ENCODE measurements around the gene DDOST. TPM values are rescaled to one million over a fixed set of nuclear protein-coding genes. Genes with fewer than 3 reads are reported as not detected.

Gene DDOST
- total and polyA plus RNA-seq, 10 of the 15 experiments (the other 5 are each of a cell fraction or from before 2014, with no cell fraction given), result 100 to 274 (median 201) TPM

DNA sequence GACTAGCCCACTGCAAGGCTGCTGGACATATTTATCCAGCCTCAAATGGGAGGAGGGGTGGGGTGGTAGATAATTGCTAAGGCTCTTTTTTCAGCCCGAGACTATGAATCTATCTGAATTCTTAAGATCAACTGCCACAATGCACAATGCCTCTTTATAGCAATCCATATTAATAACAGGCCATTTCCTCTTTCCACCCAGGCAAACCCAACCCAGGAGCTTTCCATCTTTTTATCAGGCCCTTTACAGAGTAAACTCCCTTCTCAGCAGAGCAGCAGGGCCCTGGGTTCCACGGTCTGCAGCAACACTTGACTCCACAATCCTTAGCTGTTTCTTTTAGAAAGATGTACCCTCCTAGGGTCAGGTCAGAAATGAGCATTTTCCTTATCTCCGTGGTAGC is 806 bp downstream of the DDOST start:
- 0% methylated on average over 3 of the region's 3 CpGs for WGBS (ENCODE audit: insufficient coverage, insufficient replicate concordance, low lambda C conversion rate, missing lambda C conversion rate)

DNA sequence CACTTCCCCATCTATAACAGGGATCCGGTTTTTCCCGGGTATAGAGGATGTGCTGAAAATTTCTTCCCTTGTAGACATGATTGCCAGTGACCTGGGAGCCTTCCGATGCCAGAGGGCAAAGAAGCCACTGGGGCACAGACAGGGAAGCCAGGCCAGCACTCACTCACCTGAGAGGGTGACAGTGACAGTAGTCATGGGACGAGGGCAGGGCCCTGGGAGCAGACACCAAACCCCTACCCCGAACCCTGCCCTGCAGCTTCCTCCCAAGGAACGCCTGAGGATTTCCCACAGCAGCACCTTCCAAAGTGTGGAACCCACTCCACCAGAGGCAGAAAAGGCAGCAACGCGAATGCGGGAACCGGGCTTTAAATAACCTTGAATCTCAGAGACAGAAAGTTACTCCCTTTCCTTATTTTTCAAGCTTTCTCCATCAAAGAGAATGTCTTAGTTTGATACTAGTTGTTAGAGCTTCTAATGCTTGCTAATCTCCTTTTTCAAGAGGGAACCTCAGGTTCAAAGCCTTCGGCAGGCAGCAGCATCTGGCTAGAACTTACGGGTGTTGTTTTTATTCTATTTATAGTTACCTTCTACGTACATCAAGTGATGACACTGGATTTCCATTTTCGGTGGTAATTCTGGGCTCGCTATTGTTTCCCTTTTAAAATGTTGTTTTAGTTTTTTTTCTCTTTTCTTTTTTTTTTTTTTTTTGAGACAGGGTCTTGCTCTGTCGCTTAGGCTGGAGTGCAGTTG is 2.8 kb downstream of the DDOST start:
- 88% methylated on average over 15 of the region's 16 CpGs for WGBS (ENCODE audit: insufficient coverage, insufficient replicate concordance, low lambda C conversion rate, missing lambda C conversion rate)
- intact Hi-C loops (cut with micrococcal nuclease; ENCODE audit: unreplicated experiment), result no loop called here
- H3K79me2 ChIP-seq (ENCODE audit: control insufficient read depth, insufficient read depth, low read length), result peaks cover 35% of the 10 kb centered on the region
- 0 out of 2 replicates have a peak, but pooled peaks cover 10% of the 10 kb centered on the region for H3K4me1 ChIP-seq (ENCODE audit: control insufficient read depth, insufficient read depth, low read length)
- ChIA-PET POLR2A (no interaction called here), CTCF (interaction anchor here (0.7 to 2.4 kb wide), 3 partner anchors 11 to 50 kb away, joined by 3 to 7 read pairs (median 4); no protein-coding TSS in a partner anchor), RAD21 (ENCODE audit: unreplicated experiment) (no interaction called here), SMC1A (ENCODE audit: uncharacterized antibody, unreplicated experiment) (no interaction called here)
- no peak overlapping the region for H3K27ac ChIP-seq (ENCODE audit: control insufficient read depth, insufficient read depth)
- H3K27me3 ChIP-seq (replicated peaks in 1 of 2; ENCODE audit: control insufficient read depth in 2 of 2, insufficient read depth in 2 of 2, low read length in 1 of 2), result no peaks in the 10 kb centered on the region
- no peaks in the 10 kb centered on the region for H3K9me3 ChIP-seq (replicated peaks; ENCODE audit: control insufficient read depth, insufficient read depth, low read length)
- no peak for DNase-seq (ENCODE audit: low read depth, low spot score)
- in situ Hi-C loops (cut with MboI), result no loop called here
- BruUV-seq (replicated peaks), result no TSS peak
- no peak for ATAC-seq
- H3K4me3 ChIP-seq, result peak overlapping the region; percentile 81; the same call in 1 of the 2 replicates
- H3K9ac ChIP-seq (ENCODE audit: control insufficient read depth, insufficient read depth, low read length), result no peak overlapping the region
- no peak overlapping the region for H2AFZ ChIP-seq (ENCODE audit: control insufficient read depth, low read depth, low read length)
- FAIRE-seq, result no peak
- H3K36me3 ChIP-seq (ENCODE audit: control insufficient read depth in 2 of 2, insufficient read depth in 2 of 2, low read length in 1 of 2), result peaks cover 24 to 26% of the 10 kb centered on the region in 2 experiments
- H4K20me1 ChIP-seq (ENCODE audit: control insufficient read depth, insufficient read depth), result peaks cover 5% of the 10 kb centered on the region; the same call in 1 of the 2 replicates
- TF ChIP-seq MYC (IDR thresholded peaks at IDR 0.05; ENCODE audit: insufficient read depth, insufficient read length, insufficient replicate concordance, low read length, severe bottlenecking) (no peak), BMI1 (IDR thresholded peaks at IDR 0.05; ENCODE audit: borderline replicate concordance) (no peak), JUND (IDR thresholded peaks at IDR 0.05; ENCODE audit: low read depth, low read length) (no peak), IKZF1 (conservative IDR thresholded peaks at IDR 0.05) (no peak), STAT3 (IDR thresholded peaks at IDR 0.05; ENCODE audit: low read depth, low read length) (no peak), SMAD5 (IDR thresholded peaks at IDR 0.05; ENCODE audit: low read depth) (no peak), RAD51 (IDR thresholded peaks at IDR 0.05) (no peak), SMAD1 (IDR thresholded peaks at IDR 0.05; ENCODE audit: low read depth, partially characterized antibody) (no peak), EGR1 (IDR thresholded peaks at IDR 0.05; ENCODE audit: borderline replicate concordance in 1 of 2, low read depth in 2 of 2, low read length in 2 of 2) (no peak)
- TF ChIP-seq, protein P1, sequence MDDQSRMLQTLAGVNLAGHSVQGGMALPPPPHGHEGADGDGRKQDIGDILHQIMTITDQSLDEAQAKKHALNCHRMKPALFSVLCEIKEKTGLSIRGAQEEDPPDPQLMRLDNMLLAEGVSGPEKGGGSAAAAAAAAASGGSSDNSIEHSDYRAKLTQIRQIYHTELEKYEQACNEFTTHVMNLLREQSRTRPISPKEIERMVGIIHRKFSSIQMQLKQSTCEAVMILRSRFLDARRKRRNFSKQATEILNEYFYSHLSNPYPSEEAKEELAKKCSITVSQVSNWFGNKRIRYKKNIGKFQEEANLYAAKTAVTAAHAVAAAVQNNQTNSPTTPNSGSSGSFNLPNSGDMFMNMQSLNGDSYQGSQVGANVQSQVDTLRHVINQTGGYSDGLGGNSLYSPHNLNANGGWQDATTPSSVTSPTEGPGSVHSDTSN (IDR thresholded peaks at IDR 0.05; ENCODE audit: insufficient replicate concordance, low read depth, low read length), result no peak
- no peak overlapping the region for H3K4me2 ChIP-seq (ENCODE audit: control insufficient read depth, insufficient read depth)

More for the DNA sequence above, 806 bp downstream of the DDOST start:
- FAIRE-seq, result peak; percentile 27
- Histone ChIP-seq H3K9ac (ENCODE audit: control insufficient read depth, insufficient read depth, low read length) (peak overlapping the region; percentile 91), H3K36me3 (ENCODE audit: control insufficient read depth in 2 of 2, insufficient read depth in 2 of 2, low read length in 1 of 2) (peaks cover 15 to 24% of the 10 kb centered on the region in 2 experiments), H3K9me3 (replicated peaks; ENCODE audit: control insufficient read depth, insufficient read depth, low read length) (no peaks in the 10 kb centered on the region), H3K27me3 (replicated peaks in 1 of 2; ENCODE audit: control insufficient read depth in 2 of 2, insufficient read depth in 2 of 2, low read length in 1 of 2) (no peaks in the 10 kb centered on the region), H3K4me3 (peak overlapping the region; percentile 81), H4K20me1 (ENCODE audit: control insufficient read depth, insufficient read depth) (peaks cover 5% of the 10 kb centered on the region; the same call in 1 of the 2 replicates), H3K4me1 (ENCODE audit: control insufficient read depth, insufficient read depth, low read length) (0 out of 2 replicates have a peak, but pooled peaks cover 10% of the 10 kb centered on the region), H3K27ac (ENCODE audit: control insufficient read depth, insufficient read depth) (peak overlapping the region; percentile 88), H3K79me2 (ENCODE audit: control insufficient read depth, insufficient read depth, low read length) (peaks cover 35% of the 10 kb centered on the region), H2AFZ (ENCODE audit: control insufficient read depth, low read depth, low read length) (no peak overlapping the region), H3K4me2 (ENCODE audit: control insufficient read depth, insufficient read depth) (peak overlapping the region; percentile 76)
- ChIA-PET SMC1A (ENCODE audit: uncharacterized antibody, unreplicated experiment) (interaction anchor here (1.0 to 1.2 kb wide), 2 partner anchors 18 to 708 kb away, joined by 3 to 4 read pairs; no protein-coding TSS in a partner anchor), CTCF (interaction anchor here (0.7 to 2.4 kb wide), 4 partner anchors 8 to 535 kb away, joined by 3 to 16 read pairs (median 6); no protein-coding TSS in a partner anchor), POLR2A (interaction anchor here (0.7 to 2.3 kb wide), 2 partner anchors 27 to 126 kb away, joined by 3 to 8 read pairs; no protein-coding TSS in a partner anchor), RAD21 (ENCODE audit: unreplicated experiment) (interaction anchor here (1.3 kb wide), 1 partner anchor 26 kb away, joined by 4 read pairs; no protein-coding TSS in a partner anchor)
- BruUV-seq (replicated peaks), result no TSS peak
- ATAC-seq, result no peak
- intact Hi-C loops (cut with micrococcal nuclease; ENCODE audit: unreplicated experiment), result loop anchor here (2.0 kb wide), 1 partner anchor 126 kb away; the partner anchor contains the start of gene HP1BP3
- in situ Hi-C loops (cut with MboI), result no loop called here
- 0 out of 2 replicates have a peak, but pooled peaks have one; percentile 17 for TF ChIP-seq SPI1 (IDR thresholded peaks at IDR 0.05; ENCODE audit: borderline replicate concordance, insufficient read depth, low read depth, low read length)
- TF ChIP-seq, protein P2, sequence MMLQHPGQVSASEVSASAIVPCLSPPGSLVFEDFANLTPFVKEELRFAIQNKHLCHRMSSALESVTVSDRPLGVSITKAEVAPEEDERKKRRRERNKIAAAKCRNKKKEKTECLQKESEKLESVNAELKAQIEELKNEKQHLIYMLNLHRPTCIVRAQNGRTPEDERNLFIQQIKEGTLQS (IDR thresholded peaks at IDR 0.05; ENCODE audit: borderline replicate concordance, extremely low read depth, low read depth, low read length), result no peak
- TF ChIP-seq SUPT20H (IDR thresholded peaks at IDR 0.05; ENCODE audit: borderline replicate concordance, control insufficient read depth, low read depth, low read length), result no peak
- DNase-seq (ENCODE audit: low read depth, low spot score), result no peak
